NK-92 treated with Interleukin-12 subunit alpha and Interleukin-12 subunit beta, amount 100 ng/mL, for 24 hours (cell line): ENCODE measurements around the gene DGKG.

ENCODE experiments used
- DNase-seq: peaks from one replicate; lab custom pipeline; 2025; lab: John Stamatoyannopoulos, UW

The DGKG gene

GRCh38 chr3:186367631-186368030 is 5.6 kb upstream of the DGKG start:
- no peak for DNase-seq

GRCh38 chr3:186366206-186366605 is 4.2 kb upstream of the DGKG start:
- no peak for DNase-seq

GRCh38 chr3:186365202-186365974 is 3.4 kb upstream of the DGKG start:
- no peak for DNase-seq

- no peak for DNase-seq
Measured at GRCh38 chr3:186362988-186363387, 954 bp upstream of the DGKG start.

GRCh38 chr3:186362537-186362842 is 456 bp upstream of the DGKG start:
- no peak for DNase-seq

- no peak for DNase-seq
Measured at GRCh38 chr3:186361246-186361761, 730 bp downstream of the DGKG start.

- DNase-seq = no peak
Measured at GRCh38 chr3:186360779-186361178, 1.3 kb downstream of the DGKG start.

- no peak for DNase-seq
Measured at GRCh38 chr3:186359078-186359477, 3.0 kb downstream of the DGKG start.

GRCh38 chr3:186356152-186356551 is 5.9 kb downstream of the DGKG start:
- DNase-seq = no peak

GRCh38 chr3:186354100-186354499 is 7.9 kb downstream of the DGKG start:
- DNase-seq = no peak

GRCh38 chr3:186352369-186352768 is 9.7 kb downstream of the DGKG start:
- no peak for DNase-seq

- no peak for DNase-seq
Measured at GRCh38 chr3:186342197-186342596, 19.8 kb downstream of the DGKG start.

GRCh38 chr3:186340204-186340603 is 21.8 kb downstream of the DGKG start:
- no peak for DNase-seq

- no peak for DNase-seq
Measured at GRCh38 chr3:186339180-186339918, 22.7 kb downstream of the DGKG start.

GRCh38 chr3:186333256-186333655 is 28.8 kb downstream of the DGKG start:
- no peak for DNase-seq

- DNase-seq = no peak
Measured at GRCh38 chr3:186330772-186331460, 31.1 kb downstream of the DGKG start.

- no peak for DNase-seq
Measured at GRCh38 chr3:186329589-186329988, 32.4 kb downstream of the DGKG start.

GRCh38 chr3:186327912-186328487 is 34.0 kb downstream of the DGKG start:
- DNase-seq = no peak

GRCh38 chr3:186322761-186323160 is 39.3 kb downstream of the DGKG start:
- no peak for DNase-seq

- DNase-seq = no peak
Measured at GRCh38 chr3:186321746-186322145, 40.3 kb downstream of the DGKG start.

- DNase-seq = no peak
Measured at GRCh38 chr3:186320862-186321568, 41.0 kb downstream of the DGKG start.

GRCh38 chr3:186319945-186320344 is 42.1 kb downstream of the DGKG start:
- DNase-seq = no peak
